GM19023 (cell line): Measurements from ENCODE around the gene PADI3.

Experiments
- ATAC-seq: cut with Tn5 transposase; IDR thresholded peaks from one replicate; pipeline ENCODE4 v1.9.1; 2021; ENCODE audit warnings: mild to moderate bottlenecking, moderate library complexity; ENCODE audit not compliant: unreplicated experiment

The PADI3 gene

GRCh38 chr1:17248781-17249180 is at the start of gene PADI3:
Gene PADI3 (plus strand): TSS chr1:17249098. CDS start chr1:17249138, 40 bp downstream.
- no peak for ATAC-seq

GRCh38 chr1:17199267-17200044 is 49.4 kb upstream of the PADI3 start:
- ATAC-seq = no peak

GRCh38 chr1:17200246-17200645 is 48.7 kb upstream of the PADI3 start:
- ATAC-seq = no peak

- no peak for ATAC-seq
Measured at GRCh38 chr1:17200756-17201155, 48.1 kb upstream of the PADI3 start.

GRCh38 chr1:17201201-17202021 is 47.5 kb upstream of the PADI3 start:
- ATAC-seq = no peak

- no peak for ATAC-seq
Measured at GRCh38 chr1:17204546-17205440, 44.1 kb upstream of the PADI3 start, which contains the start of gene PADI1. Gene PADI1 (plus strand): TSS chr1:17205128. CDS start chr1:17205218, 90 bp downstream.

- ATAC-seq = no peak
Measured at GRCh38 chr1:17205652-17206051, 43.2 kb upstream of the PADI3 start.

GRCh38 chr1:17206196-17206595 is 42.7 kb upstream of the PADI3 start:
- no peak for ATAC-seq

GRCh38 chr1:17207046-17207445 is 41.9 kb upstream of the PADI3 start:
- no peak for ATAC-seq

- no peak for ATAC-seq
Measured at GRCh38 chr1:17207540-17207939, 41.4 kb upstream of the PADI3 start.

GRCh38 chr1:17207966-17208418 is 40.9 kb upstream of the PADI3 start:
- ATAC-seq = no peak

GRCh38 chr1:17208546-17208945 is 40.4 kb upstream of the PADI3 start:
- ATAC-seq = no peak

GRCh38 chr1:17209430-17209829 is 39.5 kb upstream of the PADI3 start:
- no peak for ATAC-seq

GRCh38 chr1:17210176-17210575 is 38.7 kb upstream of the PADI3 start:
- no peak for ATAC-seq

GRCh38 chr1:17211377-17211776 is 37.5 kb upstream of the PADI3 start:
- ATAC-seq = no peak

- no peak for ATAC-seq
Measured at GRCh38 chr1:17212009-17212408, 36.9 kb upstream of the PADI3 start.

GRCh38 chr1:17212487-17213121 is 36.3 kb upstream of the PADI3 start:
- no peak for ATAC-seq

- ATAC-seq = no peak
Measured at GRCh38 chr1:17213148-17213781, 35.6 kb upstream of the PADI3 start.

- no peak for ATAC-seq
Measured at GRCh38 chr1:17213782-17214148, 35.1 kb upstream of the PADI3 start.
